NT2/D1 (cell line): ENCODE measurements around the gene ANKRD65.

Source experiments
- SUZ12 ChIP-seq: IDR thresholded peaks from 2 replicates; pipeline ENCODE4 v1.6.1; 2011; ENCODE audit not compliant: insufficient read length, insufficient read depth; ENCODE audit errors: extremely low read depth
- YY1 ChIP-seq: IDR thresholded peaks from 2 replicates; pipeline ENCODE4 v1.6.1; 2011; ENCODE audit not compliant: insufficient read length, insufficient read depth
- ZNF274 ChIP-seq: IDR thresholded peaks from 2 replicates; pipeline ENCODE4 v1.6.1; 2011; ENCODE audit warnings: mild to moderate bottlenecking, low read depth, low read length

DNA sequence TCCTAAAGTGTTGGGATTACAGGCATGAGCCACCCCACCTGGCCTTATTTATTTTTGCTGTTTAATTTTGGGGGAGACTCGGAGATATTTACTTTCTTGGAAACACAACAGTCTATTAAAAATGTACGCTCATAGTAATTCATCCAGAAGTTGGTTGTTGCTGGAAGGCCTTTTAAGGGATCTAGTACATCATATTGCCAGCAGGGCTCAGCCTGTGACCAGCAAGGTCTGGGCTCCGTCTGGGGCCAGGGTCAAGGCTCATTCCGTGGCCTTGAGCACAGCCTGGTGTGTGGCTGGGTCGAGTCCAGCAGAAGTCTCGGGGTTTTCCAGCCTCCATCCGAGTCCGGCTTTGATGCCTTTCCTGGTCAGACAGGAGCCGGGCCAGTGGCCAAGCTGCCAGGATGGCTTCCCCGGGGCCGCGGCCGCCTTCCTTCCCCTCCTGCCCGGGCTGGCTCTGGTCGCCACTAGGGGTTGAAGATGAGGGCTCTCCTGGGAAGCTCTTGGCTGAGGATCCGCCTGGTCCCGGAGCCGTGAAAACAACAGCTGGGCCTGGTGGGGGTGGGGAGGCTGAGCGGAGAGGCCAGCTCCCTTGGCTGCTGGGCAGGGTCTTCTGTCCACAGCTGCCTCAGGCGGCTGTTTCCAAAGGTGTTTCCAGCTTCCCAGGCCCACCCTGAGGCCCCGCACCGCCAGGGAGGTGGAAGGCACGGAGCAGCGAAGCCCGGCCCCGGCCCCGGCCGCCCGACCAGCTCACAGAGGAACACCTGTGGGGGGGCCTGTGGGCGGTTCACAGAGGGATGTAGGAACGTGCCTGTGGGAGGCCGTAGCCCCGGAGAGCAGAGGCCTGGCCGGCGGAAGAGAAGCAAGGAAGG is 9.3 kb upstream of the ANKRD65 start:
- no peak for TF ChIP-seq YY1
- no peak for TF ChIP-seq SUZ12
- no peak for TF ChIP-seq ZNF274
